GM19324 (cell line): Measurements from ENCODE around the gene RIOK1.
A peak's percentile ranks its signal among the peaks of the same experiment; 100 is the strongest.
"Not testable (repeated sequence)": the region's sequence is repeated elsewhere in the genome, so short reads cannot be mapped to it uniquely, and the experiment has no call there.

Experiments used
- ATAC-seq: cut with Tn5 transposase; IDR thresholded peaks from one replicate; pipeline ENCODE4 v1.9.1; 2021; ENCODE audit warnings: mild to moderate bottlenecking, moderate library complexity; ENCODE audit not compliant: unreplicated experiment, low FRiP score

The RIOK1 gene

DNA sequence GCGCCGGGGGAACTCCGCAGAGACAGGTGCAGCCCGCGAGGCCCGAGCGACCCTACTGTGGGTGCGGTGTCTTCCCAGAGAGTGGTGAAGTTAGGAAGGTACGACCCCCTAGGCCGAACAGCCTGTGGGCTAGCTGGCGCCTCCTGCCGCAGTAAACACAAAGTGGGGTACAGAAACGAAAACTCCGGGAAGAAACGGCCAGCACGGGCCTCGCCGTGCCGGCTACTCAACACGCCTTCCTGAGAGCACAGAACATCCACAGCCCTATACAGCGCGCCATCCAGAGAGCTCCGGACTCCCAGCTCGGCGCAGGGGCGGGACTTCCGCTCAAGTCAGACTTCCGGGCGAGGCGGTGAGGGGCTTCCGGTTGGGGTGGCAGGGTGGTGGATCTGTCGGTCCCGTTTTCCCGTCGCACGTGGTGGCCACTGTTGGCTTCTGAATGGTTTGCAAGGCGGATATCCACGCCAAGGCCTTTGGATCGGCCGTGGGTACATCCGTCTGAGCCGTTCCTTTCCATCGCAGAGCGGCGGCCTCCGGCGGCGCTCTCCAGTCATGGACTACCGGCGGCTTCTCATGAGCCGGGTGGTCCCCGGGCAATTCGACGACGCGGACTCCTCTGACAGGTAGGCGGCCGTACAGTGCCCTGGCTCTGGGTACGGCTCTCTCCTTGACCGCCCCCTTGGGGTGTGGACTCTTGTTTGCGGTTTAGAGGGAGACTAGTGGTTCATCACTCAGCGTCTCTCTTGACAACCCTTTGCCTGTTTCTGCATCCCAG lies at the start of gene RIOK1, which contains the start of gene CAGE1:
Gene RIOK1, plus strand, starts transcription at position 358 of the 775 bp plus-strand sequence. Its CDS starts 195 bp downstream, at position 553.
Gene CAGE1, minus strand, starts transcription at position 292 of the 775 bp plus-strand sequence. CDS start 2,569 bp downstream, outside the sequence.
- ATAC-seq = peak; percentile 97

DNA sequence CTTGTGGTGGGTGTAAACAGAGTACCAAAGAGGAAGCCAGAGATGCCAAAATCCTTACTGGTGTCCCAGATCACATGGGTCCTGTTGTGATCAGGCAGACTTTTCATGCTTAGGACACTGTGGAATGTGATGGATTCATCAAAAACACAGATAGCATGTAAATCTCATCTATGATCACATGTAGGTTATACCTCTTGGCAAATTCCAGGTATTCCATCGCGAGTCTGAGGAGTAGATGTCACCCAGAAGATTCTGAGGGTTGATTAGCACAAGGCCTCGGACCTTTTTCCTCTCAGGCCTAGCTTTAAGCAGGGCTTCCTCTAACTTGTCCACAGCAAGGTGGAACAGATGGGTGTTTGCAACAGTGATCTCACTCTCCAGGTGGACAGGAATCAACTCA lies 48.3 kb upstream of the RIOK1 start:
- ATAC-seq = no peak

DNA sequence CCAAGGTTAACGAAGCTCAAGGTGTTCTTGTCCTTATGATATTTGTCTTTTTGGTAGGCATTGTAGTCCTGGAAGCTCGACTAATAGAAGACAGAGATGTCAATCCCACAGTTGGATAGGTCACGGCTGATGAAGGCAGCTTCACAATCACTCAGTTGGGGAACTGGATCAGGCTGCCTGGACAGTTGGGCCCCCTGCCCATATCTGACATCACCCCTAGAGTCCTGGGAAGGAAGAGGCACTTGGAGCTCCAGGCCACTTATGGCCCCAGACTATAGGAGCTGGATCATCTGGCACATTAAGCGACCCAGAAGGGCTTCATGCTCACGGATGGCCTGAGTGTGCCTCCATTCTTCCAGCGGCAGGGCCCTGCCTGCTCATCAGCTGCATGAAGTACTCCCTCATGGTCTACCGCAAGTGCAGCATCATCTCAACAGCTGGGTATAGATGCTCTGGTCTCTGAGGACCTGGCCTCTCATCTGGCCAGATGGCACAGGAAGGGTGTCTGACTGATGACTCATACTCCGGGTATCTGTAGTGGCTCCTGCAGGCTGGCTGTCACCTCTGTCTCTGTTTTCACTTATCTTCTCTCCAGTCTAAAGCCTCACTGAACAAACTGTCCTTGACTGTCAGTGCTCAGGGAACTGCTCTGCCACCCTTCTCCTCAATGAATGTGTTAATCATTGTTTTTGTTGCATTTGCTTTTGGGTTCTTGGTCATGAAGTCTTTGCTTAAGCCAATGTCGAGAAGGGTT lies 47.4 kb upstream of the RIOK1 start:
- no peak for ATAC-seq

DNA sequence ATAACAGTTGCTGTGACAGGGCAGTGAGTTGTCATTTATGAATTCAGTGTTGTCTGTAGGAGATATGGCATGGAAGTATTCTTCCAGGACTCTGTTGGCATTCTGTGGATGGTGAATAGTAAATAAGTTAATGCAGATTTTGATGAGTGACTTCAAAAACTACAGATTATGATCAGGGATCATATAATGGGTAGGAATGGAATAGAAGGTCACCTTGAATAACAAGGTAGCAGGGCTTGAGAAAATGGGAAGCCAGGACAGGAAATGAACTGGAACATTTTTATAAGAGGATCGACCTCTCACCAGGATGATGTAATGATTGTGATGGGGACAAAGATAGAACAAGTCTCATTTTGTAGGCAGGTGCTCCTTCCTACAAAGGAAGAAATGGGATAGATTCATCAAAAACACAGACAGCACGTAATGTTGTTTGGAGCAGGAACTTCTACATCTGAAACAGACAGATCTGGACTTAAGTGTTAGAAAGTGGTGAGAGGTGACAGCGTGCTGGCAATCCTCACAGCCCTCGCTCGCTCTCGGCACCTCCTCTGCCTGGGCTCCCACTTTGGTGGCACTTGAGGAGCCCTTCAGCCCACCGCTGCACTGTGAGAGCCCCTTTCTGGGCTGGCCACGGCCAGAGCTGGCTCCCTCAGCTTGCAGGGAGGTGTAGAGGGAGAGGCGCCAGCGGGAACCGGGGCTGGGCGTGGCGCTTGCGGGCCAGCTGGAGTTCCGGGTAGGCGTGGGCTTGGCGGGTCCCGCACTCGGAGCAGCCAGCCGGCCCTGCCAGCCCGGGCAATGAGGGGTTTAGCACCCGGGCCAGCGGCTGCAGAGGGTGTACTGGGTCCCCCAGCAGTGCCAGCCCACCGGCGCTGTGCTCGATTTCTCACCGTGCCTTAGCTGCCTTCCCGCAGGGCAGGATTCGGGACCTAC lies 45.8 kb upstream of the RIOK1 start:
- ATAC-seq = no peak

DNA sequence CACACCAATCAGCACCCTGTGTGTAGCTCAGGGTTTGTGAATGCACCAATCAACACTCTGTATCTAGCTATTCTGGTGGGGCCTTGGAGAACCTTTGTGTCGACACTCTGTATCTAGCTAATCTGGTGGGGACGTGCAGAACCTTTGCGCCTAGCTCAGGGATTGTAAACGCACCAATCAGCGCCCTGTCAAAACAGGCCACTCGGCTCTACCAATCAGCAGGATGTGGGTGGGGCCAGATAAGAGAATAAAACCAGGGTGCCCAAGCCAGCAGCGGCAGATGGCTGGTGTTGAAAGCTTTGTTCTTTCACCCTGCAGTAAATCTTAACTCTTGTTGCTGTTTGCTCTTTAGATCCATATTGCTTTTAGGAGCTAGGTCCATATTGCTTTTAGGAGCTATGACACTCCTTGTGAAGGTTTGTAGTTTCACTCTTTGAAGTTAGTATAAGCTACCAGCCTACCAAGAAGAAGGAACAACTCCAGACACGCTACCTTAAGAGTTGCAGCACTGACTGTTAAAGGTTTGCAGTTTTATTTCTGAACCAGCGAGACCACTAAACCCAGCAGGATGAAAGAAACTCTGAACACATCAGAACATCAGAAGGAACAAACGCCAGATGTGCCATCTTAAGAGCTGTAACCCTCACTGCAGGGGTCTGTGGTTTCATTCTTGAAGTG lies 44.7 kb upstream of the RIOK1 start:
- not testable (repeated sequence) for ATAC-seq

DNA sequence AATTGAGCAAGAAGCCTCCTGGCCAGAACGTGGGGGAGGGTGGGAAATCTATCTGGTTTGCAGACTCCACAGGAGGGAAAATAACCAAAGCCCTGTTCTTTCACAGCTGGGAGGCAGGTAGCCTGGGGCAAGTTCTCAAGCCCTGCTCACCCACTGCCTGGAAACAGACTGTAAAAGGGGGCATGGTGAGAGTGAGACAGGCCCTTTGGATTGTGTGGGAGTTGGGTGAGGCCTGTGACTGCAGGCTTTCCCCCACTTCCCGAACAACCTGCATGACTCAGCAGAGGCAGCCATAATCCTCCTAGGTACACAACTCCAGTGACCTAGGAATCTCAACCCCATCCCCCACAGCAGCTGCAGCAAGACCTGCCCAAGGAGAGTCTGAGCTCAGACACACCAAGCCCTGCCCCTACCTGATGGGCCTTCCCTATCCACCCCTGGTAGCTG lies 42.0 kb upstream of the RIOK1 start:
- not testable (repeated sequence) for ATAC-seq

DNA sequence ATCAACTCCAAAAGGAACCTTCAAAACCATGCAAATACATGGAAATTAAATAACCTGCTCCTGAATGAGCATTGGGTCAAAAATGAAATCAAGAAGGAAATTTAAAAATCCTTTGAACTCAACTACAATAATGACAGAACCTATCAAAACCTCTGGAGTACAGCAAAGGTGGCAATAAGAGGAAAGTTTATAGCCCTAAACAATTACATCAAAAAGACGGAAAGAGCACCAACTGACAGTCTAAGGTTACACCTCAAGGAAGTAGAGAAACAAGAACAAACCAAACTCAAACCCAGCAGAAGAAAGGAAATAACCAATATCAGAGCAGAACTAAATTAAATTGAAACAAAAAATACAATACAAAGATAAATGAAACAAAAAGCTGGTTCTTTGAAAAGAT lies 39.0 kb upstream of the RIOK1 start:
- ATAC-seq = not testable (repeated sequence)

DNA sequence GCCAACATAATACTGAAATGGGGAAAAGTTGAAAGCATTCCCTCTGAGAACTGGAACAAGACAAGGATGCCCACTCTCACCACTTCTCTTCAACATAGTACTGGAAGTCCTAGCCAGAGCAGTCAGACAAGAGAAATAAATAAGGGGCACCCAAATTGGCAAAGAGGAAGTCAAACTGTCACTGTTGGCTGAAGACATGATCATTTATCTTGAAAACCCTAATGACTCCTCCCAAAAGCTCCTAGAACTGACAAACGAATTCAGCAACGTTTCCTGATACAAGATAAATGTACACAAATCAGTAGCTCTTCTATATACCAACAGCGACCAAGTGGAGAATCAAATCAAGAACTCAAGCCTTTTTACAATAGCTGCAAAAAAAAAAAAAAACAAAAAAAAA lies 37.7 kb upstream of the RIOK1 start:
- ATAC-seq = not testable (repeated sequence)

DNA sequence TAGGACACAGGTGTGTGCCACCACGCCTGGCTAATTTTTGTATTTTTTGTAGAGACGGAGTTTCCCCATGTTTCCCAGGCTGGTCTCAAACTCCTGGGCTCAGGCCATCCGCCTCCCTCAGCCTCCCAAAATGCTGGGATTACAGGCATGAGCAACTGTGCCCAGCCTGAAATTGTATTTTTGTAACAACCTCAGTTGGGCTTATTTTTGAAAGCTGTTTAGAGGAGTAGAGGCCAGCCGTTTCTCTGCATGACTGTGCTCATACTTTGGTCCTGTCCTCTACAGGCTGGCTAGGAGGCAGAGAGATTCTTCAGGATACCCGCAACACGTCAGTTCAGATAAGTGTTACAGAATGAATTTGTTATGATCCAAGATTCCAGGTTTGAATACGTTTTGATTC lies 22.2 kb upstream of the RIOK1 start:
- ATAC-seq = no peak

DNA sequence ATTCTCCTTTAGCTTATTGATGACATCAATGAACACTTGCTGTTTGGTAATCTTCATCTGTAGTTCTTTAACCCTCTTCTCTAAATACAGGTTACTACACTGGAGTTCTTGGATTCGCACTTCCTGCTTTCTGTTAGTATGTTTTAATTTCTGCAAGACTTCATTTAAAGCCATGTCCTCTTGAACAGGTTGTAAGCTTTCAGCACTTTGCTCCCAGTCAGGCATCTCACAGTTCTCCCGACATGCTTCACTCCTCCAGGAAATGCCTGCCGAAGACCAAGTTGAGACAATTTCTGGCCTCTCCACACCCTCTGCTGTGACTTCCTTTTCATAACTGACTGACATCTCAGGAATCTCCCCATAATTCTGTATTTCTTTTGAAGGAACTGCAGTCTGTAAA lies 15.9 kb upstream of the RIOK1 start:
- ATAC-seq = no peak

DNA sequence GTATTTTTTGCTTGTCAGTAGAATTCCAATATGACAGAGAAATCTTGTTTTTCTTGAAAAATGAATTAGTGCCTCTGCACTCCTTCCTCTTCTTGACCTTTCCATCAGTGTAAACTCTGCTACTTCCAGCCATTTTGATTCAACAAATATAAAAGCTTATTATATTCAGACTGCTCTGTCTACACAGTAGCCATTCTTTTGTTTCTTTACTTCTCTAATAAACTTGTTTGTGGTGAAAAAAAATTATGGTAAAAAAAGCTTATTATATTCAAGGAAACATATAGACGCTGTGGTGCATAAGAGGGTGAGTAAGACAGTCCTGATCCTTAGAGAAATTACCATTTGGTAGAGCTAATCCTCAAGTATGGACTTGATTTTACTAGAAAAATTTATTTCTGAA lies 11.6 kb upstream of the RIOK1 start:
- no peak for ATAC-seq

DNA sequence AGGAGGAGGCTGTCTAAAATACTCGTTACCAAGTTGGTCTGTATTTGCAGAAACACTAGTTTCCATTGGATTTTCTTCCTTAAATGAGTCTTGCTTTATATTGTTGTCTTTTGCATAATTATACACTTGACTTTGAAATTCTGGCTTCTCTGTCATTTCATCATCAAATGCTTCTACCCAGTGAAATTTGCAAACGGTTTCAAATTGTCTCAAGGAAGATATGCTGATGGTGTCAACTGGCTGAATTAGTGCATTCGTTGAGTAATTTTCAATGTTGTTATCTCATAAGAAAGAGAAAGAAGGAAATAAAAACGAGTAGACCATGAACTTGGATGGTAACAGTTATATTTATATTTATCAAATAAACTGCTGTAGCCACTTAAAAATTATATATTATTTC lies 10.9 kb upstream of the RIOK1 start:
- no peak for ATAC-seq

DNA sequence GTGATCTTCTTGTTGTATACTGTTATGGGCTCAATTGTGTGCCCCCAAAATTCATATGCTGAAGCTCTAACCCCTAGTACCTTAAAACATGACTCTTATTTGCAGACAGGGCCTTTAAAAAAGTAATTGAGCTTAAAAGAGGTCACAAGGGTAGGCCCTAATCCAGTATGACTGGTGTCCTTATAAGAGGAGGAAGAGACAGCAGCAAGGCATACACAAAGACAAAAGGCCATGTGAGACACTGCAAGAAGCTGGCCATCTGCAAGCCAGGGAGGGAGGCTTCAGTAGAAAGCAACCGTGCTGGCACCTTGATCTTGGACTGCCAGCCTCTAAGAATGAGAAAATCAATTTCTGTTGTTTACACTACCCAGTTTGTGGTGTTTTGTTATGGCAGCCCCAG lies 8.5 kb upstream of the RIOK1 start:
- ATAC-seq = no peak

DNA sequence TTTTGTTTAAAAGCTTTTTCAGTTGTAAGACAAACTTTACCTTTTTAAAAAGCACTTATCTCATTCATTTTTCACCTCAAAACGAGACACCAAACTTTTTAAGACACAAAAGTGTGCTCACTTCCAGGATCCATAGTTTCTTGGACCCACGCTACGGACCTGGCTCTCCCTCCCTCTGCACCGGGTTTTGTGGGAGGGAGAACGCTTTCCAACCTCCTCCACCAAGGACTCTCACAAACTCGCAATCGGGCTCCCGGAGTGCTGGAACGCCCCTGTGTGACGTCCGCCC lies 502 bp upstream of the RIOK1 start:
- ATAC-seq = no peak

DNA sequence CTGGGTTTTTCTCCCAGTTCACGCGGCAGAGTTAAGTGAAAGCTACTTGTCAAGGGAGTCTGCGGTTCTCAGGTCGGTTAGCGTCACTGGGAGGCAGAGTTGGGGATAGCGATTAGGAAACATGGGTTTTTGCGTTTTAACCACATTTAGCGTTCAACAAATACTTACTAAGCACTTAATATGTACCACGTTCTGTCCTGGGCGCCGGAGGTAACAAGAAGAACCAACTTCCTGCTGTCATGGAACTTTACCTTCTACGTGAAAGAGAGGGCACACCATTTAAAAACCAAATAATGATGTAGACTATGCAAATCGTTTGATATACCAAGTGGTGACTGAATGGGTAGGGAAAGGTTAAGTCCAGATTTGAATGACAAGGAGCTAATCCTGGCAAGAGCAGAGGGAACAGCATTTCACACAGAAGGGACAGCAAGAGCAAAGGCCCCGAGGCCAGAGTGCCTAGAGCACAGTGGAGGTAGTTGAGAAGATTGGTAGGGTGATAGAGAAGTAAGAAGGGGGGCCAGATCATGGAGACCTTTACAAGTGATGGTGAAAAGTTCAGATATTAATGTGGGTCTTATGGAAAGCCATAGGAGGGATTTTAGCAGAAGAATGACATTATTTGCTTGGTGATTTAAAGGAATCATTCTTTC lies 744 bp downstream of the RIOK1 start:
- no peak for ATAC-seq

DNA sequence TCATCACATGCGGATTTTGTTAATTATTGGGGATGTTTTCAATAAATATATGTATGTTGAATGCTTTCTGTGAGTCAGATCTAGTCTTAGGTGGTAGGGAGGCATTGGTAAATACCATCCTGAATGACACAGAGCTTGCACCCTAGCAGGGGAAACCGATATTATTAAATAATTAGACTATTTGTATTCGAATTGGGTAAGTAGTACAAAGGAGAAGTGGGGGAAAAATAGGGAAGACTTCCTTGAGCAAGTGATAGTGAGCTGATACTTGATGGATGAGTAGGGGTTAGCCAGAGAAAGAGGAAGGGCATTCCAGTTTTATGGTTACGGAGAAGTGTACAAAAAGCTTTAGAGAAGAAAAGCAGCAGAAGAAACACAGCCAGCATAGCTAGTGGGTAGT lies 1.5 kb downstream of the RIOK1 start:
- ATAC-seq = no peak

DNA sequence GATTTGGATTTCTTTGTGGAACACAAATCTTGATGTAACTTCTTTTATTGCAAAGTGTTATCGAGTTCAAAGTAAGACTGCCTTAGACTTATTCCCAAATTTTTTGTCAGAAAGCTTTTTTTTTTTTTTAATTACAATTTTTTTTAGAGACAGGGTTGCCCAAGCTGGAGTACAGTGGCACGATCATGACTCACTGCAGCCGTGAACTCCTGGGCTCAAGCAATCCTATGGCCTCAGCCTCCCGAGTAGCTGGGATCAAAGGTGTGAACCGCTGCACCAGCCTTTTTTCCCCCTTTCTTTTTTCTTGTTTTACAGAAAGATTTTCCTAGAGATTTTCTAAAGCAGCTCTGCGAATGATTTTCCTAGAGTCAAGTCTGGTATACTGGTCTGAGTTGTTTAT lies 2.8 kb downstream of the RIOK1 start:
- ATAC-seq = no peak

DNA sequence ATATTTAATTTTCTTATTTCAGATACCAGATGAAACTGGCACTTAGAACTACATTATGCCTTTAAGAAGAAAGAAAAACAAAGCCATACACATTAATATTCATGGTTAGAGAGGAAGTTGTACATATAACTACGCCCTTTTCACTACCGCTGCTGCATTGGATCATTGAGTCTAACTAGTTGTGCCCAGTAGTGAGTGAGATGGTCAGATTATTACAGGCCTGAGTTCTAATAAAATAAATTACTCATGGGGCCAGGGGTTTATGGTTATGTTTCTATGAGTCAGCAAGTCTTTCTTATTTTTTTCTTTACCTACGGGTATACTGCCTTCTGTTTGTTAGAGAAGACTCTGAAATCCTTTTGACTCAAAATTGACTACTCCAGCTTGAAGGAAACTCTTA lies 11.5 kb downstream of the RIOK1 start:
- no peak for ATAC-seq

DNA sequence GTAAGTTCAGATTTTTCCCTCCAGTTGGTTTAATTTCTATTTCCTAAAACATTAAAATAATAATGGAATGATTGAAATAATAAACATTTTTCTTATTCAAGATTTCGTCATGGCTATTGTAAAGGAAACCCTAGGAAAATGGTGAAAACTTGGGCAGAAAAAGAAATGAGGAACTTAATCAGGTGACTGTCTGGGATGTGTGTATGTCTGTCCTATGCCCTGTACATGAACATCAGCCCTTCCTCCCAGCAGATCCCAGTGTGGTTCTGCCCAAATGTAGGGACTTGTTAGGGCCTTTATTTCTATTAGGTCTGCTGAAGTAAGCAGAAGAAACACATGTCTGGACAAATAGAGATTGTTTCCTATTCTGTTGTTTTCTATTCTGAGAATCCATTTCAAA lies 13.1 kb downstream of the RIOK1 start:
- no peak for ATAC-seq

DNA sequence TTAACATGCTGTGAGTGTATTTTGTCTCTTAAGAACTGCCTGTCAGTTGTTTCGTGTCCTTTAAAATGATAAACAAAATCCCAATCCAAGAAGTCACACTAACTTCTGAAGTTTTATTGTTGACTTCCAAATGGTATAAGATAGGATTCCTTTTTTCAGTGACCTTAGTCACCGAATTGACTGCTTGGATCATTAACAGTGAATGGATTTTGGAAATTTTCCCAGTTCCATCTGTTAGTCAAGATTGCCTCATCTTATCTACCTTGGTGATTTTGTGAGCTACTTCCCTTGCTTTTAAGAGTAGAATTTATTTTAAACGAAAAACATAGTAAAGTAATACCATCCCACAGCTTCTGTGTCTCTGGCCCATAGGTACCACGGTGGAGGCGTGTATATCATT lies 14.9 kb downstream of the RIOK1 start:
- no peak for ATAC-seq
